ENCODE results near the gene APCDD1L. TPM values are rescaled to one million over a fixed set of nuclear protein-coding genes. Genes with fewer than 3 reads are reported as not detected.
A peak's percentile ranks its signal among the peaks of the same experiment; 100 is the strongest.

APCDD1L gene
- total and polyA plus RNA-seq, 12 donors = 0.08 to 1.8 (median 1.1) TPM; not detected in 2

DNA sequence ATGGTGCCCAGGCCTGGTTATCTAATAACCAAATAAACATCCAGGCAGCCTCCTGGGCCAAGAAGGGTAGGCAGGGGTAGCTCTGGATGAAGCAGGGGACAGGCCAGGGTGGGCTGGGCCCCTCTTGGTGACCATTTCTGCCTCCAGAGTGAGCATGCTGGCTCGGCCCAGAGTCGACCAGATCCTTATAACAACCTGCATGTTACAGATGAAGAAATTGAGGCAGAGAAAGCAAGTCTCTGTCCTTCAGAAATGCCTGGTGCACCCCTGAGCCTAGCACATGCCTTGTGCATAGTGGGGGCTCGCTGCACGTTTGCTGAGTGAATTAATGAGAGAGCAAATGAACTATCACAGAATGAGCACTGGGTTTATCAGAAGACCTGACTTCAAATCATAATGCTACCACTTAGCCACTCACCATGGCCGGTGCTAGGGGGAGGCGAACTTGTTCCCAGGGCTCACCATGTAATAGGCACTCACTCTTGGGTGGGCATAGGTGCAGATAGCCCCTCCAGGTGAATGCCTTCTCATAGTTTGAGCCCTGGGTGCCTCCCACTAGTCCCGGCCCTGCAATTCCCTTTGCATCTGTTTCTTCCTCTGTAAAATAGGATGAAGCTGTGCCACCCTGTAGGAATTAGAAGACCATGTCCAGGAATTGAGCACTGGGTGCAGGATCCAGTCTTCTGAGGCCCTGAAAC lies 3.8 kb upstream of the APCDD1L start:
- DNase-seq = no peak
- intact Hi-C loops (cut with DNase I) = no loop called here

DNA sequence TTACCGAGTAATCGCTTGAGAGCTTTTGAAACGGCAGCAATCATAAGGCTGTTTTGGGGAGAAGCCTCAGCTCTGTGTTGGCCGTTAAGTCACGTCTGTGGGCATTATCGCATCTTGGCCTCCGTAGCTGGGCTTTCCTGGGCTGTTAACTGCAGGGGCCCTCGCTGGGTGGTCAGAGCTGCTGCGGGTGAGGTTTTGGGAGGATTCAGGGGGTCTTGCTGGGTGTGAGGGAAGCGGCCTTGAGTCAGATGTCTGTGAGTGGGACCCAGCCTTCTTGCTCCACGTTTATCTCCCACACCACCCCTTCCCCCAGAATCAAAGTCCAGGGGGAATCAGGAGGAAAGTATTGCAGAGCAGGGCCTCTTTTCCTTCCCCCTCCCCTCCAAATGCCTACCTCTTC lies 3.2 kb upstream of the APCDD1L start:
- Histone ChIP-seq H3K9me3 (no peaks in the 10 kb centered on the region), H3K36me3 (no peaks in the 10 kb centered on the region), H3K4me3 (no peak overlapping the region), H3K27me3 (peaks cover 8 to 46% (median 25%) of the 10 kb centered on the region in 7 donors), H3K27ac (no peak overlapping the region), H3K4me1 (peaks cover 0 to 3% (median 0%) of the 10 kb centered on the region in 9 donors)
- ATAC-seq (no peak), DNase-seq (no peak)
- WGBS, 2 donors = 49 to 53% methylated on average over 11 of the region's 11 CpGs
- TF ChIP-seq, protein P1, sequence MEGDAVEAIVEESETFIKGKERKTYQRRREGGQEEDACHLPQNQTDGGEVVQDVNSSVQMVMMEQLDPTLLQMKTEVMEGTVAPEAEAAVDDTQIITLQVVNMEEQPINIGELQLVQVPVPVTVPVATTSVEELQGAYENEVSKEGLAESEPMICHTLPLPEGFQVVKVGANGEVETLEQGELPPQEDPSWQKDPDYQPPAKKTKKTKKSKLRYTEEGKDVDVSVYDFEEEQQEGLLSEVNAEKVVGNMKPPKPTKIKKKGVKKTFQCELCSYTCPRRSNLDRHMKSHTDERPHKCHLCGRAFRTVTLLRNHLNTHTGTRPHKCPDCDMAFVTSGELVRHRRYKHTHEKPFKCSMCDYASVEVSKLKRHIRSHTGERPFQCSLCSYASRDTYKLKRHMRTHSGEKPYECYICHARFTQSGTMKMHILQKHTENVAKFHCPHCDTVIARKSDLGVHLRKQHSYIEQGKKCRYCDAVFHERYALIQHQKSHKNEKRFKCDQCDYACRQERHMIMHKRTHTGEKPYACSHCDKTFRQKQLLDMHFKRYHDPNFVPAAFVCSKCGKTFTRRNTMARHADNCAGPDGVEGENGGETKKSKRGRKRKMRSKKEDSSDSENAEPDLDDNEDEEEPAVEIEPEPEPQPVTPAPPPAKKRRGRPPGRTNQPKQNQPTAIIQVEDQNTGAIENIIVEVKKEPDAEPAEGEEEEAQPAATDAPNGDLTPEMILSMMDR (IDR thresholded peaks at IDR 0.05) = no peak
- intact Hi-C loops (cut with DNase I) = no loop called here

More for the DNA sequence above, 3.8 kb upstream of the APCDD1L start:
- no peaks in the 10 kb centered on the region for H3K36me3 ChIP-seq
- ATAC-seq = no peak
- no peak overlapping the region for H3K27ac ChIP-seq
- TF ChIP-seq, protein P1 (IDR thresholded peaks at IDR 0.05) = no peak
- H3K9me3 ChIP-seq = no peaks in the 10 kb centered on the region
- H3K4me3 ChIP-seq = no peak overlapping the region
- peaks cover 0 to 3% (median 0%) of the 10 kb centered on the region in 9 donors for H3K4me1 ChIP-seq
- peaks cover 7 to 39% (median 19%) of the 10 kb centered on the region in 7 donors for H3K27me3 ChIP-seq
- 86% methylated on average over 7 of the region's 7 CpGs for WGBS, 2 donors

DNA sequence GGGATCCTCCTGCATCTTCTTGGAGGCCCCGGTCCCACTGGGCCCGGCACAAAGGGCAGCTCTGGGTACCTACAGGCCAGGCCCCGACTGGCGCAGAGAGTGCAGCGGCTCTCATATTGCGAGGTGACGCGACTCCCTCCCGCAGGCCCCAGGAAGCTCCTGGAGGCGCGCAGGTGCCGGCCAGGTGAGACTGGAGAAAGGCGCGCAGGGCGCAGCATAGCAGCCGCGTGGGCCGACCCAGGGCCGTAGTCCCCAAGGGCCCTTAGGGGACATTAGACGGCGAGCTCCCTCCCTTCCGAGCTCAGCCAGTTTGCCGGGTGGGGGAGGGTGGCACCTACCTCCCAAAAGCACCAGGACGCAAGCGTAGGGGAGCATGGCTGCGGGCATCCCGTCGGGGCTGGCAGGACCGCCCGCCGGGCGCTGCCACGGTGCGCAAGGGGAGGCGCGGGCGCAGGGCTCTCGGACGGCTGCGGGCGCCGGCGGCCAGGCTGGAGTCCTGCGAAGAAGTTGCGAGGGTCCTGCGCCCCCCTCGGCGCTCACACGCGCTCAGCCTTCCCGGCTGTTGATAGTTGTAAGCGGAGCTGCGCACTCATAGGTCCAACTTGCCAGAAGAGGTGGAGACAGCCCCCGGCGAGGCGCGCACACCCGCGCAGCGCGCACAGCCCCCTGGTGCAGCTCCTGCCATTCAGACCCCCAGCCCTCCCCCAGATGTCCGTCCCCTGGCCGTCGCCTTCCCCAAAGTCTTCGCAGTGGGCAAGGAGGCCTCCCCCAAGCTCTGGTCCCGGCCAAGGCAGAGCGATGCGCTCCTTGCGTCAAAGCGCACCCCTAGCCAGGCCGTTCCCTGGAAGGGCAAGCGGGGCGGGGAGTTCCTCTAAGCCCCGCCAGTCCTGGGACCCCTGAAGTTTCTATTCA lies 622 bp downstream of the APCDD1L start:
- no peaks in the 10 kb centered on the region for H3K36me3 ChIP-seq
- H3K9me3 ChIP-seq = no peaks in the 10 kb centered on the region
- DNase-seq (no peak), ATAC-seq (peak in 5 of 8 donors; percentile 26 to 62 (median 50))
- peak overlapping the region in 9 of 10 donors; percentile 21 to 43 (median 36) for H3K4me3 ChIP-seq
- intact Hi-C loops (cut with DNase I) = no loop called here
- TF ChIP-seq, protein P1 (IDR thresholded peaks at IDR 0.05) = no peak
- H3K27me3 ChIP-seq = peaks cover 8 to 72% (median 41%) of the 10 kb centered on the region in 7 donors
- peaks cover 0 to 3% (median 0%) of the 10 kb centered on the region in 9 donors for H3K4me1 ChIP-seq
- WGBS, 2 donors = 3% methylated on average over 70 to 74 of the region's 74 CpGs
- peak overlapping the region in 1 of 10 donors; percentile 25 for H3K27ac ChIP-seq

DNA sequence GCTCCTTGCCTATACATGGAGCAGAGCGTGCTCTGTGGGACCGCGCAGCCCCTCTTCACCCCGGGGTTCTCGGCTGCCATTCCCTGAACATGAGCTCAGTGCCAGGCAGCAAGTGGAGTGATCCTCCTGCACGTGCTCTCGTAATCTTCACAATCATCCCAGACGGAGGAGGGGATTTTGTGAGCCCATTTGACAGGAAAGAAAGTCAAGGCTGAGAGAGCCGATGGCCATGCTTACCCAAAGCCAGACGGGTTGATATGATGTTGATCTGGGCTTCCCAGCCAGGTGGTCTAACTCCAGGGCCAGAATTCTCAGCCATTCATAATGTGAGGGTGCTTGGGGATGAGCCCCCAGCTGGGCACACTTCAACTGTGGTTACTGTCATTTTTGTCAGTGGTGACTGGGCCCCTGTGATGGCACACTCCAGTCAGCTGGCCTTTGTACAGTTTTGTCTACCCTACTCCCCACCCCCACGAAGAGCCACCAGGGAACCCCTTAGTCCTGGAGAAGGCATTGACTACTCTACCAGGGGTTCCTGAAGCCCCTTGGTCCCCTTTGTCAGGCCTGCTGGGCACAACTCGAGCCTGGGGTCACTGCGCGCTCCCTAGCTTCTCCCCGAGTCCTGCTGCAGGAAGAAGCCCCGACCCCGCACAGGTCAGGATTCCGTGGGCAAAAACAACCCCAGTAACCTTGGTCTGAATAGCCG lies 1.5 kb downstream of the APCDD1L start:
- 63 to 65% methylated on average over 19 of the region's 19 CpGs for WGBS, 2 donors
- ATAC-seq (no peak), DNase-seq (no peak)
- H3K36me3 ChIP-seq = no peaks in the 10 kb centered on the region
- H3K4me3 ChIP-seq = peak overlapping the region in 5 of 10 donors; percentile 36 to 43 (median 41)
- no peaks in the 10 kb centered on the region for H3K9me3 ChIP-seq
- intact Hi-C loops (cut with DNase I) = no loop called here
- H3K27ac ChIP-seq = no peak overlapping the region
- peaks cover 8 to 72% (median 41%) of the 10 kb centered on the region in 7 donors for H3K27me3 ChIP-seq
- TF ChIP-seq, protein P1 (IDR thresholded peaks at IDR 0.05) = no peak
- H3K4me1 ChIP-seq = peaks cover 0 to 3% (median 0%) of the 10 kb centered on the region in 9 donors

Data from heart right ventricle (tissue), 16 donors.